Measurements from ENCODE around the gene CLCN2.

The CLCN2 gene

DNA sequence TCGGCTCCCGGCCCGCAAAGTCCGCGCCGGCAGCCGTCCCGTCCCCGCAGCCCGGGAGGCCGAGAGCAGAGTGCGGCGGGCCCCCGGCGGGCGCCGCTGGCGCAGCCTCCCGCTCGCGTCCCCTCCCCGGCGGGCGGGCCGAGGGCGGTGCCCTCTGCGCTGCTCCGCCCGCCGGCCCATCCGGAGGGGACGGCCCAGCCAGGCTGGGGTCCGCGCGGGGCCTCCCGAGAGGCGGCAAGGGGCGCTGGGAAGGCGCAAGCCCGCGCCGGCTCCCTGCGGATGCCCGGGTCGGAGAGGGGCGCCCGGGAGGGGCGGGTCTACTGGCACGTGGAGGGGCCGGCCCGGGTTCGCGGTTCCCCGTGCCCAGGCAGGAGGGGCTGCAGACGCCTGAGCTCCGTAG lies at the start of gene CLCN2, which contains the start of gene POLR2H:
Gene CLCN2 (minus strand): TSS at position 74 of the 400 bp plus-strand sequence. CDS start 126 bp downstream, outside the sequence.
Gene POLR2H (plus strand): TSS at position 179 of the 400 bp plus-strand sequence. CDS start 1,783 bp downstream, outside the sequence.
- DNase-seq: peak in 1 of 2 donors; percentile 33

DNA sequence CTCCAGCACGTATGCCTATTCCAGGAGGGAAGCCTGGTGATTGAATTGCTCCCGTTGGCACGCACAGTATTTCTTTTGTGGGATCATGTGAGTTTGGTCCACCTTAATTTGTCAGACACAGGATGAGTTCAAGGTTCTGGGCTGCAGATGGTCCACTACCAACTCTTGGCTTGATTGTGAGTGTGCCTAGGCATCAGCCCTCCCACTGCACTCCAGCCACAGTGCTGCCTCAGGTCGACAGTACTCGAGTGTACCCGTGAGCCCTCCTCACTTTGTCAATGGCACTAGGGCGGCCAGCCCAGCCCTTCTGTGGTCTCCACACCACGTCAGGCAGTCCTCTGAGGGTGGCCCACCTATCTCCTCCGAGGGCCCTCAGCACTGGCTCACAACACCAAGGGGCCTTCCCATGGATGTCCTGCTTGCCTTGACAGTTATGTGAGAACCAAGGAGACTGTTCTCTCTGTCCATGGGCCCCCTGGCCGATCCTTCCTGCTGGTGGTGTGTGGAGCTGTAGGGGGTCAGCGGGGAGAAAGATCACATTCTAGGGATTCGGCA lies 48.6 kb upstream of the CLCN2 start:
- DNase-seq: no peak

DNA sequence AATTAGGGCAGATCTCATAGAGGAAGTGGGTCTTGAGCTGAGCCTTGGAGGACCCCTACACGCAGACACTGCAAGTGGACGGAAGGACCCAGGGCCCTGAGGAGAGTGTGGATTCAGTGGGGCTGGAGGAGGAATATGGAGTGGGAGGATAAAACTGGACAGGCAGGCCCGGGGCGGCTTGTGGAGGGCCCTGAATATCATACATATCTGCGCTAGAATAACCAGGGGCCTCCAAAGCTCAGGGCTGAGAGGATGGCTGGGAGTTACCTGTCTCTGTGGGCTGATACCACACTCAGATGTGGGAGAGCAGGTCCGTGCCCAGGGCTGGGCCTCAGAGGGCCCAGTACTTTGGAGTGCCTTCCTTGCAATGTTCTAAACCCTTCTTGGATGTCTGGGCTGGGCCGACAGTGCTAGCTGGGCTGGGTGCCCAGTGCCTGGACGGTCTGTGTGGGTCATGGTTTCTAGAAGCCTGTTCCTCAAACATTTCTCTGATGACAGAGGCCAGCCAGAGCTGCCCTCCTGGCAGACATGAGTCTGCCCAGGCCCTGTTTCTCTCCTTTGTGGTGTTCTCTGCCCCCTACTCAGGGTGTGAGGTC lies 48.0 kb upstream of the CLCN2 start:
- DNase-seq: no peak

DNA sequence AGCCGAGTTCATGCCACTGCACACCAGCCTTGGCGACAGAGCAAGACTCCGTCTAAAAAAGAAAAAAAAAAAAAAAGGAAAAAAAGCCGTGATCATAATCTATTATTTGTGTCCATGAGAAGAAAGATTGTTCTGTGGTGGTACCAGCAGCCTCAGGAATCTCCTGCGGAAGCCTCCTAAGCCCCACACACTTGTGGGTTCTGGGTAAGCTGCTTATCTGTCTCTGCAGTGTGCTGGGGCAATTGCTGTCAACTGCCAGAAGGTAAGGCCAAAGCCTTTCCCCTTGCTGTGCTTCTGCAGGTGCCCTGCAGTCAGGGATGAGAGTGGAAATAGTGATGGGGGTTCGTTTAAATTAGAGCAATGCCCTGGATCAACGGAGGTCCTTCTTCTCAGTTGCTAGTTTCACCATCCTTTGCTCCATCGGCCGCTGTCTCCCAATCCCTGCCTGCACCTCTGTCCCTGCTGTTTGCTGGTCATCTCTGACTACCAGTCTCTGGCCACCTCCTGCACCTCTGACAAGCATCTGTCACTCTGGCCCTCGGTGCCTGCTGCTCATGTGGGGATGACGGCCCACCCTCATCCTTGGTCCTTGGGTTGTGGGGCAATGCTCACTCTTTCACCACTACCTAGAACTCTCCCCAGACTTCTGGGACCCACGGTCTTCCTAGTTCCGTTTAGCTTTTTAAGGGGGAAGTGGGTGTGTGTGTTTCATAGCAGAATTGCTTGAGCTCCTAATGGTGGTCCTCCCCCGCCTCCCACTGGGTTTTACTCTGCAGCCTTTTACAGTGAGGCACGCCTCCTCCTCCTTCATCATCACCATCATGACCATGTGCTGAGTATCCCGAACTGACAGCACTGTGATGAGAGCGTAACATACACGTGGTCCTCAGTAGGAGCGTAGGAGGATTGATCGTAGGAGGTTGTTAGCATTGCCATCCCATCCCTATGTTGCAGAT lies 43.9 kb upstream of the CLCN2 start:
- no peak for DNase-seq

DNA sequence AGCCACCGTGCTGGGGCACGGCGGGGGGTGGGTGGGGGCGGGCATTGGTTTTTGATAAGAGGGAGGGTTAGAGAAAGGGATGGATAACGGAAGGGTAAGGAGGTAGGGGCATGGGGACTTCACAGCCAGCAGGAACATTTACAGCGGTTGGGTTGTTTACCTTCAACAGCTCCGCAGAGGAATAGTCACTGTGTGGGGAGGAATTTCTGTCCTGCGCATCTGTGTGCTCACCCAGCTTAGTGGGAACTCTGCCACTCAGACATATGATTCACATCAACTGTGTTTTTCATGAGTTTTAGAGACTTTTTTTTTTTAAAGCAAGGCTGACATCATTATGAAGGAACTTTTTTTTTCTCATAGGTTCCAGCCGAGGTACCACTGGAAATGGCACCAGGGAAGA lies 38.0 kb upstream of the CLCN2 start:
- no peak for DNase-seq

DNA sequence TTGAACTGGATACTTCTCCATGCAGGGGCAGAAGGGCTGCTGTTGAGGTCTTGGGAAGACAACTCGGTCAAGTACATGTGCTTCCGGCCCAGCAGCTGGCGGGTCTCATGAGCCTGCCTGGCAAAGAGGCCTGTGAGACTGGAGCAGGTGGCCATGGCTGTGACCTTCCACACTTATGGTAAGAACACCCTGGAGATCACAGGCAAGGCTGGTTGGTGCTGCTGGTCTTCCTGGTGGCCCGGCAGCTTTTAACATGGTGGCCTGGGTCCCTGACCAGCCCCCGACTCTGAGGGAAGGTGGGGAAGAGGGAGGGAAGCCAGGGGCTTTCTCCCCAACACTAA lies 33.9 kb upstream of the CLCN2 start:
- DNase-seq: no peak

DNA sequence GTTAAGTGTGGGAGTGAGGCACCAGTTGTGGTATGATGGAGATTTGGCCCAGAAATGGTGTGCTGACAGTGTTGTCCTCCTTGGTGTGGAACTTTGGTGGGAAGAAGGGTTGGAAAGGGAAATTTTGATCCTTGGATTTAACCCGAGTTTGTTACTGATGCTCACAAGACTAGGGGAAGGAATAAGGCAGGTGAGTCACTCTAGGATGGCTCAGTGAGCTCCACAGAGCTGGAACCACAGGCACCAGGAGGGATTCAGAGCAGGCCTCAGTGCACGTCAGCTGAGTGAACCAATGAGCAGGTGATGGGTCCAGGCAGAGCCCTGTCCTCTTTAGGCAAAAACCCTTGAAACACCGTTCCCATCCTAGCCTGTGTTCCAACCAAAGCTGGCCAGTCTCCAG lies 29.9 kb upstream of the CLCN2 start:
- DNase-seq: no peak

DNA sequence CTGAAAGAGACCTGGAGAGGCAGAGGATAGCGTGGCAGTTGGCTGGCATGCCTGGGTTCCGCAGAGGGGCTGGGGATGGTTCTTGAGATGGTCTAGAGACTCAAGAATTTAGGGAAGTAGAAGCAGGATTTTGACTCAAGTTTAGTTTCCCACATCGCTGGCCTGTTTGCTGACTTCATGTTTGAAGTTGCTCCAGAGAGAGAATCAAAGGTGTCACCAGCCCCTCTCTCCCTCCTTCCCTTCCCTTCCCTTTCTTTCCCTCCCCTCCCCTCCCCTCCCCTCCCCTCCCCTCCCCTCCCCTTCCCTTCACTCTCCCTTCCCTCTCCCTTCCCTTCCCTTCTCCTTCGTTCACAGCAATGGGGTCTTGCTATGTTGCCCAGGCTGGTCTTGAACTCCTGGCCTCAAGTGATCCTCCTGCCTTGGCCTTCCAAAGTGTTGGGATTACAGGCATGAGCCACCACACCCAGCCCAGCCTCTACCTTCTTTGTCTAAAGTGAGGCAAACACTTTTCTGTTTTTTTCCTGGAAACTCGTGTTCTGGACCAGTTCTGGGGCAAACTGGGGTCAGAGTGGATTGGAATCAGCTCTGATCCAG lies 28.6 kb upstream of the CLCN2 start:
- DNase-seq: no peak

DNA sequence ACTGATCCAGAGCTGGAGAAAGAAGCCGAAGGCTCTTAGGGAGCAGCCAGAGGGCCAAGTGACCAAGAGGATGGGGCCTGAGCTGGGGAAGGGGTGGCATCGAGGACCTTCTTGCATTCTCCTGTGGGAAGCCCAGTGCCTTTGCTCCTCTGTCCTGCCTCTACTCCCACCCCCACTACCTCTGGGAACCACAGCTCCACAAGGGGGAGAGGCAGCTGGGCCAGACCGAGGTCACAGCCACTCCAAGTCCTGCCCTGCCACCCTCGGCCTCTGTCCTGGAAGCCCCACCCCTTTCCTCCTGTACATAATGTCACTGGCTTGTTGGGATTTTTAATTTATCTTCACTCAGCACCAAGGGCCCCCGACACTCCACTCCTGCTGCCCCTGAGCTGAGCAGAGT lies 28.0 kb upstream of the CLCN2 start:
- no peak for DNase-seq

DNA sequence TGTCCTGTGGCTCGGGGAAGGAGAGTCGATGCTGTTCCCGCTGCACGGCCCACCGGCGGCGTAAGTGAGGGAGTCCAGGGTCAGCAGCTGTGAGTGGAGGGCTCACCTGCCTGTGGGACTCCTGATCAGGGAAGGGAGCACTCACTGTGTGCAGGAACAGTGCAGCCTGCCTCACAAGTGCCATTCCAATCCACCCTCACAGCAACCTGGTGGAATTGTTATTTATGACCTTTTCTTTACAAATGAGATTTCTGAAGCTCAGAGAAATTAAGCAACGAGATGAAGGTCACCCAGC lies 27.5 kb upstream of the CLCN2 start:
- no peak for DNase-seq

DNA sequence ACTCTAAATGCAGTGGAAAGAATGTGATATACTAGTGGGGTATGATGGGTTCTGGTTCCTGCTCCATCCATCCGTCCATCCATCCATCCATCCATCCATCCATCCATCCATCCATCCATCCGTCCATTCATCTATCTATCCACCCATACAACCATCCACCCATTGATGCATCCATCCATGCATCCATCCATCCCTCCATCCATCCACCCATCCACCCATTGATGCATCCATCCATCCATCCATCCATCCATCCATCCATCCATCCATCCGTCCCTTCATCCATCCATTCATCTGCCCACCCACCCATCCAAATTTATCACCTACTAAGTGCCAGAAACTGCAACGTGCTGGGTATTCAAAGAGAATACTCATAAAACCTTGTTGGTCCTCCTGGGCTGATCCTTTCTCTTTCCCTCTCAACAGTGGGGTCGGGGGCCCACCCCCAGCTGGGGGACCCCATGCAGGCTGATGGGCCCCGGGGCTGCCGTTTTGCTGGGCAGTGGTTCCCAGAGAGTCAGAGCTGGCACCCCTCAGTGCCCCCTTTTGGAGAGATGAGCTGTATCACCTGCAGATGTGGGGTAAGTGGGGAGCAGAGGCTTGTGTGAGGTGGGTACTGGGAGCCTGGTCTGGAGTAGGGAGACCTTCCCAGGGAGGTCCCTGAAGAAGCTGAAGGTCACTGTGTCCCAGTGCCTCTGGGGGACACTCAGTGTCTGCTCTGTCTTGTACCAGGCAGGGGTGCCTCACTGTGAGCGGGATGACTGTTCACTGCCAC lies 26.9 kb upstream of the CLCN2 start:
- DNase-seq: no peak

DNA sequence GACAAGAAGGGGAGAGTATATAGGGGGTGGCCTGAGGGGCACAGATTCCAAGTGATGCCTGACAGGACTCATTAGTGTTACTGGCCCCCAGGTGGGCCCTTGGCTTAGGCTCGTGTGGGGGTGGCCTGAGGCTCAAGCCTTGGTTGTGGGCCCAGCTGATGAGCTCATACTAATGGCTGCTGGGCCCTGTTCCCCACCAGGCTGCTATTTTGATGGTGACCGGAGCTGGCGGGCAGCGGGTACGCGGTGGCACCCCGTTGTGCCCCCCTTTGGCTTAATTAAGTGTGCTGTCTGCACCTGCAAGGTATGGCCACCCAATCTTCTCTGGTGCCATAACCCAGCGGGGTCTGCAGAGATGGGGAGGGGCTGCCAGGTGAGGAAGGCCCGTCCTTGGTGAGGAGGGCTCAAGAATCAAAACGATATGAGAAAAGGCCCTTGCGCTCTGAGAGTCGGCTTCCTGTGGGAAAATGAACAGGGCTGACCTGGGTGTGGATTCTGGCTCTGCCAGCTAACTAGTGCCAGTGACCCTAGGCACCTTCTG lies 25.8 kb upstream of the CLCN2 start:
- DNase-seq: no peak

DNA sequence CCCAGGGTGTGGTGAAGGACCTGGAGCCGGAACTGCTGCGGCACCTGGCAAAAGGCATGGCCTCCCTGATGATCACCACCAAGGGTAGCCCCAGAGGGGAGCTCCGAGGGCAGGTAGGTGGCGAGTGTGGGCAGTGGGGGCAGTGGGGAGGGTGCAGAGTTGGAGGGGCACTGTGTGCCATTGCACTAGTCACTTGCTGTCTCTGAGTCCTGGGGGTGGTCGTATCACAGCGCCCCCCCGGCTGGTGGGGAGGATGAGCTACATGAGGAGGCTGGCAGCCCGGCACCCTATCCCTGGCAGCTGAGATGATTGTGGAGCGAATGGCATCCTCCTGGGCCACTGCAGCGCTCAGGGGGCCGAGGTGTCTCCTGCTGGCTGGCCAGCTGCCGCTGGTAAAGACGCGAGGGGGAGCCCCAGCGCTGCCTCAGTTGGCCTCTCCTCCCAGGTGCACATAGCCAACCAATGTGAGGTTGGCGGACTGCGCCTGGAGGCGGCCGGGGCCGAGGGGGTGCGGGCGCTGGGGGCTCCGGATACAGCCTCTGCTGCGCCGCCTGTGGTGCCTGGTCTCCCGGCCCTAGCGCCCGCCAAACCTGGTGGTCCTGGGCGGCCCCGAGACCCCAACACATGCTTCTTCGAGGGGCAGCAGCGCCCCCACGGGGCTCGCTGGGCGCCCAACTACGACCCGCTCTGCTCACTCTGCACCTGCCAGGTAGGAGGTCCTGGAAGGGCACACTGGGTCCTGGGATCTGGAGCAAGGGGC lies 24.8 kb upstream of the CLCN2 start:
- no peak for DNase-seq

DNA sequence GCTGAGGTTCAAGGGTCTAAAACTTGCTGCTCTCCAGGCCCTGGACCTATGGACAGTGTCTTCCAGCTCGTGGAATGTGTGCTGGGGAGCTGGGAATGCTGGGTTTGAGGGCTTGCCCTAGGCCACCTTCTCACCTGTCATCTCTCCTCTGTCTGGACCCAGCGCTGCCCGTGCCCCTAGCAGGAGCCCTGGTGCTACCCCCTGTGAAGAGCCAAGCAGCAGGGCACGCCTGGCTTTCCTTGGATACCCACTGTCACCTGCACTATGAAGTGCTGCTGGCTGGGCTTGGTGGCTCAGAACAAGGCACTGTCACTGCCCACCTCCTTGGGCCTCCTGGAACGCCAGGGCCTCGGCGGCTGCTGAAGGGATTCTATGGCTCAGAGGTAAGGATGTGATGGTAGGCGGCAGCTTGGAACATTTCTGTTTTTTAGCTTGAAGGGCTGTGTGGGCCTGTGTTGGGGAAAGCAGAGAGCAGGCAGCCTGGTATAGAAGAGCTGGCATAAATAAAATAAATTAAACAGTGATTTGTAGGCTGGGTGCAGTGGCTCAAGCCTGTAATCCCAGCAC lies 23.5 kb upstream of the CLCN2 start:
- DNase-seq: no peak

DNA sequence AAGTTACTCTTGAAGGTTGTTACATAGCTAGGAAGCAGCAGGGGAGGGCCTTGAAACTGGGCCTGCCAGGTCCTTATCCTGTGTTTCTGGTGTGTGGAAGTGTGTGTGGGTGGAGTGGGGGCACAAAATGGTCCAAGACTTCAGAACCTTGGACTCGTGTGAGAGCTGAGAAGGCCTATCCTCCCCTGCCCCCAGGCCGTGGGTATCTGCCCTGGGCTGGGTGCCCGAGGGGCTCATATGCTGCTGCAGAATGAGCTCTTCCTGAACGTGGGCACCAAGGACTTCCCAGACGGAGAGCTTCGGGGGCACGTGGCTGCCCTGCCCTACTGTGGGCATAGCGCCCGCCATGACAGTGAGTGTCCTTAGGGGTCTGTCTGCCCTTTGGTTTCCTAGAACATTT lies 22.9 kb upstream of the CLCN2 start:
- no peak for DNase-seq

DNA sequence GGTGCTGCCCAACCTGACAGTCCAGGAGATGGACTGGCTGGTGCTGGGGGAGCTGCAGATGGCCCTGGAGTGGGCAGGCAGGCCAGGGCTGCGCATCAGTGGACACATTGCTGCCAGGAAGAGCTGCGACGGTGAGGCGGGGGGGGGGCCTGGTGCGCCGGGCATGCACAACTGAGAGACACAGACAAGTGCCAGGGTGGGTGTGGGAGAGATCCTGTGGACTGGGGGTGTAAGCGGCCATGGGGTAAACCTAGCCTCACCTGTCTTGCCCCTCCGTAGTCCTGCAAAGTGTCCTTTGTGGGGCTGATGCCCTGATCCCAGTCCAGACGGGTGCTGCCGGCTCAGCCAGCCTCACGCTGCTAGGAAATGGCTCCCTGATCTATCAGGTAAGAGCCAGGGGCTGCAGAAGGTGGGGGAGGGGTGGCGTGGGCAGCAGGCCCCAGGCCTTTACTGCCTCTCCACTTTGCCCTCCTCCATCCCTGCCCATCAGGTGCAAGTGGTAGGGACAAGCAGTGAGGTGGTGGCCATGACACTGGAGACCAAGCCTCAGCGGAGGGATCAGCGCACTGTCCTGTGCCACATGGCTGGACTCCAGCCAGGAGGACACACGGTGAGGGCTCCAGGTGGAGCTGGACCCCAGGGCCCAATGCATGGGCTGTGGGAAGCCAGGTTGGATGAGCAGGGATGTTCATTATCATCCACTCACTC lies 21.8 kb upstream of the CLCN2 start:
- DNase-seq: no peak

DNA sequence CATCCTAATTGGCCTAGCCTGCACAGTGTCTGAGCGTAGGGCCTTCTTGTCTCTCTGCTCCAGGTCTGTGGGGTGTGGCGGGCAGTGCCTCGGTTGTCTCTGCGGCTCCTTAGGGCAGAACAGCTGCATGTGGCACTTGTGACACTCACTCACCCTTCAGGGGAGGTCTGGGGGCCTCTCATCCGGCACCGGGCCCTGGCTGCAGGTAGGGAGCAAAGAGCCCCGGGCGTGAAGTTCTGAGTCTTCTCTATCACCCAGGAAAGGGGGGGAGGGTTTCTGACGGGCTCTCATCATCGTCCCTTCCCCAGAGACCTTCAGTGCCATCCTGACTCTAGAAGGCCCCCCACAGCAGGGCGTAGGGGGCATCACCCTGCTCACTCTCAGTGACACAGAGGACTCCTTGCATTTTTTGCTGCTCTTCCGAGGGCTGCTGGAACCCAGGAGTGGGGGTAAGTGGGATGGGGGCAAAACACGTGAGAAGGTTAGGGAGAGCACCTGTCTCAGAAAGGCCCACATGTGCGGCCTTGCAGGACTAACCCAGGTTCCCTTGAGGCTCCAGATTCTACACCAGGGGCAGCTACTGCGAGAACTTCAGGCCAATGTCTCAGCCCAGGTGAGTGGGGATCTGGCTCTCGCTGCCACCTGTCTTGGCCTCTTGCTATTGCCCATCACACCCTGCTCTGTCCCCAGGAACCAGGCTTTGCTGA lies 21.1 kb upstream of the CLCN2 start:
- no peak for DNase-seq

DNA sequence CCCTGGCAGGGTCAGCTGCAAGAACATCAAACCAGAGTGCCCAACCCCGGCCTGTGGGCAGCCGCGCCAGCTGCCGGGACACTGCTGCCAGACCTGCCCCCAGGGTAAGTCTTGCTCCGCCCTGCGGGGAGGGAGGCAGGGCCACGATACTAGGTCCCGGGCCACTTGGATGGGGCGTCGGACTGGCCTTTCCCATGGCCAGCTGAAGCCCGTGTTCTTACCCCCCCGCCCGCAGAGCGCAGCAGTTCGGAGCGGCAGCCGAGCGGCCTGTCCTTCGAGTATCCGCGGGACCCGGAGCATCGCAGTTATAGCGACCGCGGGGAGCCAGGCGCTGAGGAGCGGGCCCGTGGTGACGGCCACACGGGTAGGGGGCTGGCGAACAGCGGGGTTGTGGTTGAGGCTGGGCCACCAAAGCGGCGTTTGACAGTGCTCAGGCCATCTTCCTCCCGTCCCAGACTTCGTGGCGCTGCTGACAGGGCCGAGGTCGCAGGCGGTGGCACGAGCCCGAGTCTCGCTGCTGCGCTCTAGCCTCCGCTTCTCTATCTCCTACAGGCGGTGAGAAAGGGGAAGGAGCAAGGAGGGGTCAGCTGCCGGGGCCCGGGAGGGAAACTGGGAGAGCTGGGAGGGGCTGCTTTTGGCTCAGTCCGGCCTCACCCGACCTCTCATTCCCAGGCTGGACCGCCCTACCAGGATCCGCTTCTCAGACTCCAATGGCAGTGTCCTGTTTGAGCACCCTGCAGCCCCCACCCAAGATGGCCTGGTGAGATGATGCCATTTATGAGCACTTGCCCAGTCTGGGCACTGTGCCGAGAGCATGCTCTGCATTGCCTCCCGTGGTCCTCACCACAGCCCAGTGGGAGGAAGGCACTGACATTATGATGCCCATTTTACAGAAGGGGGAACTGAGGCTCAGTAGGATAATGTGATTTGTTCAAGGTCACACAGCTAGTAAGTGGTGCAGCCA lies 20.1 kb upstream of the CLCN2 start:
- peak in 1 of 2 donors; percentile 24 for DNase-seq

All from CD4-positive, alpha-beta T cell treated with Interleukin-4 for 1 hour (primary cell).